H1 (cell line): ENCODE measurements around the gene ZNF462.

Source experiments
- CEBPB ChIP-seq: IDR thresholded peaks from 2 replicates; pipeline ENCODE4 v1.6.1; 2012; ENCODE audit warnings: low read depth, low read length
- CREB1 ChIP-seq: IDR thresholded peaks from 2 replicates; pipeline ENCODE4 v1.6.1; 2012; ENCODE audit warnings: inconsistent platforms
- EP300 ChIP-seq, 2 experiments: IDR thresholded peaks; 1 replicate in 1 of 2; 2 replicates in 1 of 2; pipeline ENCODE4 v1.6.1; 2011 to 2012; ENCODE audit warnings: low read depth in 2 of 2, low read length in 2 of 2, mild to moderate bottlenecking in 2 of 2, borderline replicate concordance in 1 of 2, inconsistent platforms in 1 of 2, moderate library complexity in 1 of 2
- EZH2 ChIP-seq: fragments of 200-600 bp; sonication (generic); IDR thresholded peaks from 2 replicates; pipeline ENCODE4 v1.7.1; 2012; ENCODE audit warnings: low read depth, mild to moderate bottlenecking, moderate library complexity, low read length, inconsistent platforms; ENCODE audit not compliant: severe bottlenecking
- GABPA ChIP-seq: IDR thresholded peaks from 2 replicates; pipeline ENCODE4 v1.6.1; 2011; ENCODE audit warnings: mild to moderate bottlenecking, low read length, moderate library complexity, borderline replicate concordance; ENCODE audit not compliant: insufficient read depth
- JUND ChIP-seq: IDR thresholded peaks from 2 replicates; pipeline ENCODE4 v1.6.1; 2011; ENCODE audit warnings: mild to moderate bottlenecking, improper control_type of control experiment, low read length
- MAFK ChIP-seq: IDR thresholded peaks from 2 replicates; pipeline ENCODE4 v1.6.1; 2012; ENCODE audit warnings: low read depth, mild to moderate bottlenecking, improper control_type of control experiment, low read length
- POLR2A ChIP-seq, 2 experiments: IDR thresholded peaks; 1 replicate in 1 of 2; 2 replicates in 1 of 2; pipeline ENCODE4 v1.6.1; 2011; ENCODE audit warnings: low read depth in 2 of 2, low read length in 2 of 2, mild to moderate bottlenecking in 2 of 2; ENCODE audit errors: control extremely low read depth in 1 of 2
- POLR2AphosphoS5 ChIP-seq: IDR thresholded peaks from 2 replicates; pipeline ENCODE4 v1.6.1; 2011; ENCODE audit warnings: low read depth, low read length
- RAD21 ChIP-seq, 2 experiments: IDR thresholded peaks in 1 of 2; conservative IDR thresholded peaks in 1 of 2; 2 replicates each; pipeline ENCODE4 v1.6.1; 2011; ENCODE audit warnings: low read depth in 2 of 2, low read length in 2 of 2, improper control_type of control experiment in 1 of 2, inconsistent platforms in 1 of 2, mild to moderate bottlenecking in 1 of 2, moderate library complexity in 1 of 2
- SIN3A ChIP-seq, 2 experiments: IDR thresholded peaks in 1 of 2; conservative IDR thresholded peaks in 1 of 2; 2 replicates each; pipeline ENCODE4 v1.6.1; 2011 to 2012; ENCODE audit warnings: low read length in 2 of 2, improper control_type of control experiment in 1 of 2, low read depth in 1 of 2, mild to moderate bottlenecking in 1 of 2
- SIRT6 ChIP-seq: IDR thresholded peaks from one replicate; pipeline ENCODE4 v1.7.1; 2012; ENCODE audit warnings: low read length, inconsistent platforms
- YY1 ChIP-seq: IDR thresholded peaks from 2 replicates; pipeline ENCODE4 v1.6.1; 2011; ENCODE audit warnings: low read depth, mild to moderate bottlenecking, low read length
- TF ChIP-seq, protein P1 (sequence below), 3 experiments: IDR thresholded peaks; 1 replicate in 2 of 3; 2 replicates in 1 of 3; pipeline versions ENCODE4 v1.5.1 to v1.6.1; 2011; ENCODE audit warnings: low read length in 3 of 3, mild to moderate bottlenecking in 3 of 3, inconsistent platforms in 2 of 3, low read depth in 1 of 3, moderate library complexity in 1 of 3; ENCODE audit not compliant: insufficient read depth in 1 of 3; ENCODE audit errors: control extremely low read depth in 1 of 3

DNA sequence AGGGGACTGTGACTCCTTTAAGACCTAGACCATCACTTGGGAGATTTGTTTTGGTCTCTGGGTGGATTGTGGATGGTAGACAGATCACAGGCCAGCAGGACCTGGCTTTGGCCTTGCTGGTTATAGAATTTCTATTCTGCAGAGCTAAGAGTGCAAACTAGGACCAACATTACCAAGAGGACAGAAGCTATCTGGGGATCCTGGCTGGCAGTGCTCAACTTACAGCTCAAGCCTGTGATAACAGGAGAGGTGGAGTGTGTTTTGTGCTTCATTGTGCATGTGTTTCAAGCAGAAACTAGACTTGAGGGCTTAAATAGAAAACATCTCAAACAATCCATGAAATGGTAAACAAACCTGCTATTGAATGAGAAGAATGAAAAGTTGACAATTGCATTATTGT lies 106.7 kb downstream of the ZNF462 start:
- TF ChIP-seq CREB1 (no peak), POLR2A (IDR thresholded peaks at IDR 0.05; ENCODE audit: control extremely low read depth in 1 of 2, low read depth in 2 of 2, low read length in 2 of 2) (no peak), RAD21 (IDR thresholded peaks at IDR 0.05 in 1 of 2, conservative IDR thresholded peaks at IDR 0.05 in 1 of 2; ENCODE audit: low read depth in 2 of 2, low read length in 2 of 2) (no peak), POLR2AphosphoS5 (no peak), JUND (no peak), CEBPB (no peak), EP300 (IDR thresholded peaks at IDR 0.05; ENCODE audit: borderline replicate concordance in 1 of 2, low read depth in 2 of 2, low read length in 2 of 2) (no peak), GABPA (no peak), SIN3A (conservative IDR thresholded peaks at IDR 0.05 in 1 of 2, IDR thresholded peaks at IDR 0.05 in 1 of 2; ENCODE audit: low read depth in 1 of 2, low read length in 2 of 2) (no peak), YY1 (no peak), SIRT6 (no peak), EZH2 (no peak), MAFK (no peak)
- TF ChIP-seq, protein P1, sequence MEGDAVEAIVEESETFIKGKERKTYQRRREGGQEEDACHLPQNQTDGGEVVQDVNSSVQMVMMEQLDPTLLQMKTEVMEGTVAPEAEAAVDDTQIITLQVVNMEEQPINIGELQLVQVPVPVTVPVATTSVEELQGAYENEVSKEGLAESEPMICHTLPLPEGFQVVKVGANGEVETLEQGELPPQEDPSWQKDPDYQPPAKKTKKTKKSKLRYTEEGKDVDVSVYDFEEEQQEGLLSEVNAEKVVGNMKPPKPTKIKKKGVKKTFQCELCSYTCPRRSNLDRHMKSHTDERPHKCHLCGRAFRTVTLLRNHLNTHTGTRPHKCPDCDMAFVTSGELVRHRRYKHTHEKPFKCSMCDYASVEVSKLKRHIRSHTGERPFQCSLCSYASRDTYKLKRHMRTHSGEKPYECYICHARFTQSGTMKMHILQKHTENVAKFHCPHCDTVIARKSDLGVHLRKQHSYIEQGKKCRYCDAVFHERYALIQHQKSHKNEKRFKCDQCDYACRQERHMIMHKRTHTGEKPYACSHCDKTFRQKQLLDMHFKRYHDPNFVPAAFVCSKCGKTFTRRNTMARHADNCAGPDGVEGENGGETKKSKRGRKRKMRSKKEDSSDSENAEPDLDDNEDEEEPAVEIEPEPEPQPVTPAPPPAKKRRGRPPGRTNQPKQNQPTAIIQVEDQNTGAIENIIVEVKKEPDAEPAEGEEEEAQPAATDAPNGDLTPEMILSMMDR (IDR thresholded peaks at IDR 0.05; ENCODE audit: control extremely low read depth in 1 of 3, insufficient read depth in 1 of 3, low read depth in 1 of 3, low read length in 3 of 3): no peak
